Measurements from ENCODE around the gene C17orf67.

- TF ChIP-seq CTCF (conservative IDR thresholded peaks at IDR 0.05; ENCODE audit: low read depth in 2 of 2) (no peak), POLR2AphosphoS5 (IDR thresholded peaks at IDR 0.05; ENCODE audit: low read depth) (no peak), EZH2 (IDR thresholded peaks at IDR 0.05; ENCODE audit: low read depth, unreplicated experiment) (no peak), ETS1 (IDR thresholded peaks at IDR 0.05) (no peak), CREB1 (CRISPR knock-in tag; IDR thresholded peaks at IDR 0.05; ENCODE audit: low read depth) (no peak), EZH2phosphoT487 (IDR thresholded peaks at IDR 0.05; ENCODE audit: unreplicated experiment) (no peak), REST (IDR thresholded peaks at IDR 0.05; ENCODE audit: unreplicated experiment) (no peak), ZNF114 (CRISPR knock-in tag; IDR thresholded peaks at IDR 0.05) (no peak), STAT1 (IDR thresholded peaks at IDR 0.05; ENCODE audit: unreplicated experiment) (no peak), NANOG (IDR thresholded peaks at IDR 0.05; ENCODE audit: borderline replicate concordance) (no peak), JUNB (IDR thresholded peaks at IDR 0.05; ENCODE audit: unreplicated experiment) (no peak)
Measured at GRCh38 chr17:56820207-56820606, 13.5 kb downstream of the C17orf67 start.

Measured in GM23338 (cell line).